Measurements from ENCODE around the gene PFDN4. TPM values are rescaled to one million over a fixed set of nuclear protein-coding genes. Genes with fewer than 3 reads are reported as not detected.

PFDN4 gene
- total and polyA plus RNA-seq, 2 of the 13 experiments (the other 11 are each of a cell fraction or from before 2014, with no cell fraction given), result 59.8 to 227 TPM

GRCh38 chr20:54173653-54174456, 34.0 kb upstream of the PFDN4 start, which contains the start of gene CYP24A1 (continued):
- TF ChIP-seq TRIM22 (IDR thresholded peaks at IDR 0.05), result no peak
- no peak for TF ChIP-seq ZNF761 (CRISPR knock-in tag; conservative IDR thresholded peaks at IDR 0.05)
- no peak for TF ChIP-seq MTERF4 (CRISPR knock-in tag; IDR thresholded peaks at IDR 0.05)
- no peak; the same call in 1 of the 2 replicates for TF ChIP-seq ATF3 (CRISPR knock-in tag; IDR thresholded peaks at IDR 0.05)
- no peak for TF ChIP-seq MAFK (conservative IDR thresholded peaks at IDR 0.05 in 1 of 2, IDR thresholded peaks at IDR 0.05 in 1 of 2; ENCODE audit: low read length in 2 of 2)
- no peak for TF ChIP-seq ZNF646 (CRISPR knock-in tag; IDR thresholded peaks at IDR 0.05)
- no peak for TF ChIP-seq HMG20B (CRISPR knock-in tag; conservative IDR thresholded peaks at IDR 0.05)
- no peak for TF ChIP-seq ZNF513 (CRISPR knock-in tag; conservative IDR thresholded peaks at IDR 0.05)
- TF ChIP-seq ZNF883 (CRISPR knock-in tag; IDR thresholded peaks at IDR 0.05; ENCODE audit: not compliant biosample characterization), result no peak
- TF ChIP-seq PBX2 (CRISPR knock-in tag; IDR thresholded peaks at IDR 0.05), result no peak
- no peak for TF ChIP-seq KDM3A (CRISPR knock-in tag; IDR thresholded peaks at IDR 0.05; ENCODE audit: low read depth)
- peak; percentile 24; the same call in 1 of the 2 replicates for TF ChIP-seq TAF1 (CRISPR knock-in tag; IDR thresholded peaks at IDR 0.05)
- TF ChIP-seq MTA3 (CRISPR knock-in tag; IDR thresholded peaks at IDR 0.05), result no peak
- no peak for TF ChIP-seq NR2F6 (IDR thresholded peaks at IDR 0.05)
- no peak; the same call in 1 of the 2 replicates for TF ChIP-seq NR2F6 (CRISPR knock-in tag; IDR thresholded peaks at IDR 0.05)
- 0 out of 2 replicates have a peak, but pooled peaks have one; percentile 20 for TF ChIP-seq SMAD1 (CRISPR knock-in tag; IDR thresholded peaks at IDR 0.05; ENCODE audit: borderline replicate concordance, low read depth)
- no peak for TF ChIP-seq ZNF562 (CRISPR knock-in tag; IDR thresholded peaks at IDR 0.05; ENCODE audit: borderline replicate concordance)
